HG03280 (cell line): ENCODE results near the gene GNPDA1.

Experiments
- ATAC-seq: cut with Tn5 transposase; IDR thresholded peaks from one replicate; pipeline ENCODE4 v1.9.1; 2021; ENCODE audit warnings: mild to moderate bottlenecking, moderate library complexity; ENCODE audit not compliant: unreplicated experiment

Gene GNPDA1

GRCh38 chr5:142024771-142025304 lies 12.0 kb upstream of the GNPDA1 start:
- ATAC-seq: peak; percentile 100

- ATAC-seq: no peak
Observed at GRCh38 chr5:142023836-142024235, 11.0 kb upstream of the GNPDA1 start.

- ATAC-seq: no peak
Observed at GRCh38 chr5:142020122-142020659, 7.4 kb upstream of the GNPDA1 start.

- no peak for ATAC-seq
Observed at GRCh38 chr5:142017832-142018427, 5.1 kb upstream of the GNPDA1 start.

GRCh38 chr5:142016556-142016955 lies 3.7 kb upstream of the GNPDA1 start:
- no peak for ATAC-seq

GRCh38 chr5:142015781-142016533 lies 3.1 kb upstream of the GNPDA1 start:
- ATAC-seq: no peak

GRCh38 chr5:142014911-142015584 lies 2.2 kb upstream of the GNPDA1 start:
- peak; percentile 41 for ATAC-seq

GRCh38 chr5:142013734-142014521 lies 1.1 kb upstream of the GNPDA1 start:
- ATAC-seq: no peak

- no peak for ATAC-seq
Observed at GRCh38 chr5:142012186-142012785, 541 bp downstream of the GNPDA1 start.

GRCh38 chr5:142011572-142012185 lies 1.1 kb downstream of the GNPDA1 start:
- no peak for ATAC-seq

GRCh38 chr5:142009886-142010285 lies 2.9 kb downstream of the GNPDA1 start:
- ATAC-seq: no peak

- ATAC-seq: no peak
Observed at GRCh38 chr5:142008813-142009212, 4.0 kb downstream of the GNPDA1 start.

- no peak for ATAC-seq
Observed at GRCh38 chr5:142007237-142007544, 5.6 kb downstream of the GNPDA1 start.

- peak; percentile 58 for ATAC-seq
Observed at GRCh38 chr5:142006363-142007236, 6.2 kb downstream of the GNPDA1 start.

GRCh38 chr5:142003266-142003800 lies 9.5 kb downstream of the GNPDA1 start:
- ATAC-seq: no peak

- ATAC-seq: no peak
Observed at GRCh38 chr5:142000704-142001484, 11.9 kb downstream of the GNPDA1 start.

GRCh38 chr5:142000173-142000572 lies 12.7 kb downstream of the GNPDA1 start:
- no peak for ATAC-seq

GRCh38 chr5:141997358-141997960 lies 15.4 kb downstream of the GNPDA1 start:
- ATAC-seq: no peak
